Limb (tissue), 2 donors: Measurements from ENCODE around the gene COL28A1.
"Not testable (repeated sequence)": the region's sequence is repeated elsewhere in the genome, so short reads cannot be mapped to it uniquely, and the experiment has no call there.

Experiments used
- DNase-seq, 2 donors: peaks; one replicate each; pipeline ENCODE4 v3.0.0-alpha.2; 2016; ENCODE audit errors: extremely low spot score in 2 of 2

COL28A1 gene

DNA sequence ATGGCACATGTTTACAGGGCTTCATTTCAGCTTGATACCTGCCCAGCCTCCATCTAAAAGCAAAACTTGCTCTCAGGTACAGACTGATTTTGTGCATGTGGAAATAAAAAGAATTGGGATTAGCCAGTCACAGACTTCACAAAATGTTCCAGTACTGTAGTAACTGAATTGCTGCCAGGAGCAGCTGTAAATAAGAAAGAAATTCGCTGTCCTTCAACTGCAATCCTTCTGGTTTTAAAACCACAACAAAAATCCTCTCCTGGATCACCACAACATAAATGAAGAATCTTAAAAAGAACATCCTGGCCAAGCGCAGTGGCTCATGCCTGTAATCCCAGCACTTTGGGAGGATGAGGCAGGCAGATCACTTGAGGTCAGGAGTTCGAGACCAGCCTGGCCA, 27.1 kb upstream of the COL28A1 start:
- DNase-seq: no peak

DNA sequence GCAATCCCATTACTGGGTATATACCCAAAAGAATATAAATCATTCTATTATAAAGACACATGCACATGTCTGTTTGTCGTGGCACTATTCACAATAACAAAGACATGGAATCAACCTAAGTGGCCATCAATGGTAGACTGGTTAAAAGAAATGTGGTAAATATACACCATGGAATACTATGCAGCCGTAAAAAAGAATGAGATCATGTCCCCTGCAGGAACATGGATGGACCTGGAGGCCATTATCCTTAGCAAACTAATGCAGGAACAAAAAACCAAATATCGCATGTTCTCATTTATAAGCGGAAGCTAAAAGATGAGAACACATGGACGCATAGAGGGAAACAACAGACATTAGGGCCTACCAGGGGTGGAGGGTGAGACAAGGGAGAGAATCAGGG, 25.9 kb upstream of the COL28A1 start:
- DNase-seq: not testable (repeated sequence)

DNA sequence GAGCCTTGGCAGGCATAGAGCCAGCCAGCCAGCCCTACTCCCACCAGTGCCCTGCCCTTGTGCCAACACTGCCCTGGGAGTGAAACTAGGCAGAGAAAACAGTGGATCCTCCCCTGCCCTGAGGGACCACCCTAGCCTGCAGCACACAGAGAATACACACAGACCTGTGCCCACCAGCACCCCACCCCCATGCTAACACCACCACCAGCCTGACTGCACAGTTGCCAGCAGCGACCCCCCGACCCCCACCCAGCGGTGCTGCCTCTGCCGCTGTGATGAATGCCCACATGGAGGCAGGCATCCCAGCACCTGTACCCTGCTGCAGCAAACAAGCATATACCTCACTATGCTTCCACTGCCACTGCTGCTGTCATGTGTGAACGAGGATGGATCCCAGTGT, 21.6 kb upstream of the COL28A1 start:
- DNase-seq: no peak

DNA sequence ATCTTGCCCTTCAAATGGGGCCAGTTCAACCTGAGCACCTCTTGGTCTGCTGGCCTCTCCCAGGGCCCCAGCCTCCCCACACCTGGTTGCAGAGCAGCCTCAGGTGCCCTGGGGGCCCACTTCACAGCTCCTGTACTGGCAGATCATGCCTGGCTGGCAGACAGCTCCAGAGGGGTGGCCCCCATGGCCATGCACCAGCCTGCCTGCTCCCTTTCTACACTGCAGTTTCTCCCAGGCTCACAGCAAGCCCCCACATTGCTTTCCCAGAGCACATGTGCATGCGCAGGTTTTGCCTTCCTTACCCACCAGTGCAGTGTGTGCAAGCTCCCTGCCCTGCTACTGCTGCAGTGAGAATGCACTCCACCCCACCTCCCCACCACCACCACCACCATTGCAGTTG, 21.2 kb upstream of the COL28A1 start:
- no peak for DNase-seq

DNA sequence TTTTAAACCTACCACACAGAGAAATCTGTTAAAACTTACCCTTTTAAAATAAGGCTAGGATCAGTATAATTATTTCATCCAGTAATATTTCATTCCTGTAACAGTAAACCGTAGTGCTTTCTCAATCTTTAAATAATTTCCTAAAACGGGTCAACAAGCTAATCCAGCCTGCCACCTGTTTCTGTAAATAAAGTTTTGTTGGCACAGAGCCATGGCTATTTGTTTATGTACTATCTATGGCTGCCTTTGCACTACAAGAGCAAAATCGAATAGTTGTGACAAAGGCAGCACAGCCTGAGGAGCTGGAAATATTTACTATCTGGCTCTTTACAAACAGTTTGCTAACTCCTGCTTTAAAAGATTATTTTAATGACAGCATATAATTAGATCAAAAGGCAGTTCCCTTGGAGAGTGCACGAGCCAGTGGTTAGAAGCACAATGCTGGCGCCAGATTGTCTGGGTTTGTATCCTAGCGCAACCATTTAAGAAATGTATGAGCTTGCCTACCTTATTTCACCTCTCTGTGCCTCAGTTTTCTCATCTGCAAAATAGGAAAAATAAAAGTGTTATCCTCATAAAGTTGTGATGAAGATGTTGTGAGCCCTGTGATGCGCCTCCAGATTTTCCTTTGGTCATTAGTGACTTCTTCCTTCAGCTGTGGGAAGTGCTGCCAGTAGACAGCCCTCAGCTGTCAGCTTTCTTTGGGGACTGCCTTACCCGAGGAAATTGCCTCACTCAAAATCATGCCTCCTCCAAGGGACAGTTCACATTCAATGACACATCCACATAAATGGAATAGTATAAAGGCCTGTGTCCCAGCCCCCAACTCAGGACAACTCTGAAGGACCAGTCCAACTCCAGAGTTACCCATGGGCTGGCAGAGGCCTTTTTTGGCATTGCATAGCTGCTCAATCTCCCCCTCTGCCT, 19.2 kb upstream of the COL28A1 start:
- DNase-seq: no peak

DNA sequence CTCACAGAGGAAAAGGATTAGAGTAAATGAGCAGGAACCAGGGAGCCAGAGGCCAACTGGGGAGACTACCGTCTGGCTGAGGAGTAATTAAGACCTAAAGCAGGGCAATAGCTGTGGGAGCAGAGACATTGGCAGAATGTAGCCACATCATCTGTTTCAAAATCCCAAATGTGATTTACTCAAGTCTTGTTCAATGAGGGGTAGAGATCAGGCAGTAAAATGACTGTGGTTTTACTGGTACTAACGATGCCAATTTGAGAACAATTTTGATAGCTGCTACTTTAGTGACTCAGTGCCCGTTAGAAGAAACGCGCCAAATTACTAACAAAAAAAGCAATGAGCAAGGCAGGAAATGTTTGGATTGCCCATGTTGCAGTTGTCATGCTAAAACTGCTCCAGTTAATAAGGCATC, 18.4 kb upstream of the COL28A1 start:
- DNase-seq: no peak

DNA sequence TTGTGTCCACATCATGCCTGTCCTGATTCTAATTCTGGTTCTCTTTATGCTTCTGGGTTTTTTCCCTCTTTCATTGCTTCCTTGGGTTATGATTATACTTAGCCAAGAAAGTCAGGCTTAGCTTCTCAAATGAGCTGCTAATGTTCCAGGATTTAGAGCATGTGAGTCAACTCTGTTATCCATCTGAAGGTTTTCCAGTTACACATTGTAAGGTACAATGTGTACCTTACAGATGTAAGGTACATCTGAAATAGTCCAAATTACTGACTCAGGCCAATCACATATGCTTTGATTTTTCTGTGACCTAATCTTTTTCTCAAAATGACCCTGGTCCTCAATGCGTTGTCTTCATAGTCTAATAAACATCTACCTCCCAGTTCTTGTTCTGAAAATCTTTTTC, 17.7 kb upstream of the COL28A1 start:
- no peak for DNase-seq

DNA sequence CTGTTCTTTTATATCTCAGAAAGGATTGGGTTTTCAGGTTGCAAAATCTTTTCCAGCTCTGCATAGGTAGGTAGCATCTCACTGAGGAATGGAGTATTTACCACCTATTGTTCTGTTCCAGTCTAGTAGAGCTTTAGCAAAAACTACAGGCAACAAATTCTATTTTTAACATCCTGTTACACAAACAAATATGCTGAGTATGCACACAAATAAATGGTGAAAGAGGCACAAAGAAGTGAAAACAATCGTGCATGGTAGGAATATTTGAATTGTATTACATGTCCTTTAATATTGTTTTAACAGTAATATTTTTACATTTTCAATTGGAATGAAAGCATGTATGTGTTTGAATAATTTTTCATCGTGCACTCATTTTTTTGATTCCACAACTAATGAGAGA, 16.5 kb upstream of the COL28A1 start:
- DNase-seq: no peak

DNA sequence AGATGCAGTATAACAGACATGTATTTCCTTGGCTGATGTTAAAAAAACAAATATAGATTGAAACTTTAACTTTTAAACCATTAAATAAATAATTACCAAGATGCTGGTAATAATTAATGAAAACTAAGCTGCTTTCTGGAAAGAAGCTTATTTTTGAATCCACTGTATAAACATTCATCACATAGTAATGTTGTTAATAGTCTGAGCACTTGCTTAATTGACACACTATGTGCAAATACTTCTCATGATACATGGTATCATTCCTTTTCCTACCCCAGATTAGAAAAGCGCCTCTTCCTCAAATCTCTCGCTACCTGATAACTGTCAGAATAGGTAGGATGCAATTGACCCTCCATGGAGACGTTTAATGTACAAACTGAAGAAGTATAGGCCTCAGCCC, 15.0 kb upstream of the COL28A1 start:
- no peak for DNase-seq

DNA sequence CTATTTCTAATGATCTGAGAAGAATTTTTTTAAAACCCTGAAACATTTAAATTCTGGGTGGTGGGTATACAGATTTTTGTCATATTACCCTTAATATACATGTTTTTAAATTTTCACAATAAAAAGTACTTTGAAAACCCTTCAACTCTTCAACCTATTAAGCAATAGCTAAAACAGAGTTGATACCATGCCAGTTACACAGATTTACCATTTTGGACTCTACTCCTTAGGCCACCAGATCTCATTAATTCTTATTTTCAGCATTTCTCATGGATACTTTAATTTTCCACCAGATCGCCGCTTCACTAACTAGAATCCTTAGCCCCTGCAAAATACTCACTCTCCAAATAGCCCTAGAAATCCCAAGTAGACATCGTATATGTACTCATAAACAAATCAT, 12.7 kb upstream of the COL28A1 start:
- DNase-seq: no peak

DNA sequence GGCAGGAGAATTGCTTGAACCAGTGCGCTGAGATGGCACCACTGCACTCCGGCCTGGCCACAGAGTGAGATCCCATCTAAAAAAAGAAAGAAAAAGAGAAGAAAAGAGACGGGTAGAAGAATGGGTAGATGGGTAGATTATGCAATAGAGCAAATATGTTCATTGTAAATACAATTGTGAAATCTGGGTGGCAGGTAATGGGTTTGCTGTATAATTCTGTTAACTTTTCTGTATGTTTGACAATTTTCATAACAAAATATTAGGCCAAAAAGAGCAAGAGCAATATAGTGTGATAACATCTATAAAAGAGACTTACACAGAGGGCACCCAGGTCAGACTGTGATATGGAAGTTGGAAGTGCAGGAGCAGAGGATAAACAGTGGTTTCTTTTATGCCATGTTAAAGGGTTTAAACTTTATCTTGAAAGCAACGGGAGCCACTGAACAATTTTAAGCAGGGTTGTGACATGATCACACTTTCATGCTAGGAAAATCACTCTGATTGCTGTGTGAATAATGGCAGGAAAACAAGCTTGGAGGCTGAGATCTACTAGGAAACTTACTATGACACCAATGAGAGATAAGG, 6.7 kb upstream of the COL28A1 start:
- DNase-seq: no peak

DNA sequence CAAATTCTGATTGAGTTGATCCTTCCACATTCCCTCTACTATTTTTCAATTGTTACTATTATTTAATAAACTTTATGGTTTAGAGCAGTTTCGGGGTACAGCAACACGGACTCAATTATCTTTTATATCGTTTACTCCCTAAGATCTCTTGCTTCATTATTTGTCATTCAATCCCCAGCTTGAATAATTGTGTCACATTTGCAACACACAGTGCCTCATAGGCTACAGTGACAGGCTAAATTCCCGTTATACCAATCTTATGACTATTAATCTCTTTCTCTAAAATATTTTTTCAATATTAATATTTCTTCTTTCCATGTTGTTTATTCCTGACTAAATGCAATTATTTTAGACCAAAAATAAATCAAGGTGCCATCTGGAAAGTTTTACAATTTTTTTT, 4.0 kb upstream of the COL28A1 start:
- DNase-seq: no peak

DNA sequence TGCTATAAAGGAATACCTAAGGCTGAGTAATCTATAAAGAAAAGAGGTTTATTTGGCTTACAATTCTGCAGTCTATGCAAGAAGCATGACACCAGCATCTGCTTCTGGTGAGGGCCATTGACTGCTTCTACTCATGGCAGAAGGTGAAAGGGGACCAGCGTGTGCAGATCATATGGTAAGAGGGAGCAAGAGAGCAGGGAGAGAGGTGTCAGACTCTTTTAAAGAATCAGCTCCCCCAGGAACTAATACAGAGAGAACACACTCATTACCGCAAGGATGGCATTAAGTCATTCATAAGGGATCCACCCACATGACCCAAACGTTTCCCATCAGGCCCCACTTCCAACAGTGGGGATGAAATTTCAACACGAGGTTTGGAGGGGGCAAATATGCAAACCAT, 3.5 kb upstream of the COL28A1 start:
- DNase-seq: no peak

DNA sequence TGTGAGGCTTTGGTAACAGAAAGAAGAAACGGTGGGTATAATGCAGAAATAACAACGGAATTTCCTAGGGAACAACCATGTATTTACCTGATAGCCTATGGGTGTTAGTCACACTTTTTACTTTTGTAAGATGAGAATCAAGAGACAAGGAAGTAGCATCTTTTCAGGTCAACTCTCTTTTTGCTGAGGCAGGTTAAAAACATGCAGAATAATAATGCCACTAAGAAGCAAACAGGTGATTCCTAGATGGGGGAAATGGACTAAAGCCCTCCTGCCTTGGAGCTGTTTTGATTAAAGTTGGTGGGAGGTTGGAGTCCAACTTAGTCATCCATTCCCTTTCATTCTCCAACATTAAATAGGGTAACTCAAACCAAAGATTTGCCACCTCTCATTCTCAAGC, 2.0 kb upstream of the COL28A1 start:
- DNase-seq: no peak

DNA sequence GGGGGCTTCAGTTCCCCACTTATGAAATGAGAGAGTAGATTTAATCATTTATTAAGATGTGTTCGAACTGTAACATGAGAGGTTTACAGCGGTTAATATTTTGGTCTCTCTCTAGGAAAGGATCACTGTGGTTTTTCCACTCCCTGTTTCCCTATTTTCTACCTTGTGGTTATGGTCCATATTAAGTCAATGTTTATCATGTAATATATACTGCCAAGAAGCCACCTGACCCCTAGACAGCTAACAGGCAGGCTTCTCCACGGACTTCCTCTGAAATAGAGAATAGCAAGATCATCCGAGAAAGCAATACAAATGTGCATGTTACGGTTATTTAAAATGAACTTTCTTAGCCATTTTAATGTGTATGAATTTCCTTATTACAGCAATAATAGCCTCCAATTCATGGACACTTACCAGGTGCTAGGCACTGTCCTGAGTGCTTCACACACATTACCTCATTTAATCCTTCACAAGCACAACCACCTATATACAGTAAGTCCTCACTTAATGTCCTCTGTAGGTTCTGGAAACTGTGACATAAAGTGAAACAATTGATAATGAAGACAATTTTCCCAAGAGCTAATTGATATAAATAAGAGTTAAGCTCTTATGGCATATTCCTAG, 835 bp upstream of the COL28A1 start:
- no peak for DNase-seq

DNA sequence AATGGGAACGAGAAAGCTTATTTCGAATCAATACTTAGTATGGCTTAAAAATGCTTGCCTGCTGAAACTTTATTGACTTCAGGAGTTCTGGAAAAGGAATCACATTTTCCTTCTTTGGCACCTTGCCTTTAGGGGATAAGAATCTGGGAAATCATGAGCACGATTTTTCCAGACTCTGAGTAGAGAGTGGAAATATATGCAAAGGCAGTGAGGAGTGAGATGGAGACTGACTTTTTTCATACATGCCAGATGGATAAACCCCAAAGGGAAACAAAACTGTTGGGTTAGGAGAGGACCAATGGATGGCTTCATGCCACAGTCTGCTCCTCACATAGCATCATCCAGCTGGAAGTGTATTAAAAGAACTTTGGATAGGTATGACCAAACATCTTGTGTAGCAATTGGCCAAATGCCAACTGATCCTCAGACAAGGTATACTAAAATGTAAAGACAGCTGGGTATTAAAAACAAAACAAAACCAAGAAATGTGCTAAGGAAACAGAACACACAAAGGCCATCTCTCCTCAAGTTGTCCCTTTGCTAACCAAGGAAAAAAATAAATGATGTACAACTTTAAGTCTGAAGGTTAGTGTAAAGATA, 1.7 kb downstream of the COL28A1 start:
- DNase-seq: no peak

DNA sequence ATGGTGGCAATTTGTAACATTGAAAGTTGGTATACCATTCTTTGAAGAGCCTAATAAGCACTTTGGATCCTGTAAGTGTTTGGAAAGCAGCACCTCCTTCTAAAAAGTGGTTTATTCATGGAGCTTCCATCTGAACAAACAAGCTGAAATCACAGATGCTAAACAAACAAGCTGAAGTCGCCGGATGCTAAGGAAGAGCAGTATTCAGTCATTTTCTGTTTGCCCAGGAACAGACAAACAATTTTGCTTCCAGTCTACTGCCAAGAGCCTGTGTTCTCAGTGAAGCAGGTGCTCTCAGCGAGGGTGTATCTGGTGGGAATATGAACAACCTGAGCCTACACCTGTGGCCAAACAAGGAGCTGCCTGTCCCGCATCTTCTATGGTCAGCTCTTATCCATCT, 6.3 kb downstream of the COL28A1 start:
- DNase-seq: no peak

DNA sequence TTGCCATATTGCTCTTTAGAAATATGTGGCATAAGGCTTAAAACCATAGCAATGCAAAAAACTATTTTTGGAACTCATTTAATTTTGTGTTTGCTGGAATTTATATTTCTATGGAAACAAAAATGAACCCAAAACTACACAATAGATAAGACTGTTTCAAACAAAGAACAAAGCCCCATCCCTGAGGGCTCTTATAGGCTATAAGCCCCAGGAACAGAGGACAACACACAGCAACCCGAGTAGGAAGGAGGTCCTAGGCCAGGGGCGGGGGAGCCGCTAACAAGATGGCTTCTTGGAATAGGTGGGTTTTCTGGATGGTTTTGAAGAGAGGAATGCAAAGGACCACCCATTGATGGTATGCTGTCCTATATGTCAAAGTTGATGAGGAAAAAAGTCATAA, 8.6 kb downstream of the COL28A1 start:
- no peak for DNase-seq

DNA sequence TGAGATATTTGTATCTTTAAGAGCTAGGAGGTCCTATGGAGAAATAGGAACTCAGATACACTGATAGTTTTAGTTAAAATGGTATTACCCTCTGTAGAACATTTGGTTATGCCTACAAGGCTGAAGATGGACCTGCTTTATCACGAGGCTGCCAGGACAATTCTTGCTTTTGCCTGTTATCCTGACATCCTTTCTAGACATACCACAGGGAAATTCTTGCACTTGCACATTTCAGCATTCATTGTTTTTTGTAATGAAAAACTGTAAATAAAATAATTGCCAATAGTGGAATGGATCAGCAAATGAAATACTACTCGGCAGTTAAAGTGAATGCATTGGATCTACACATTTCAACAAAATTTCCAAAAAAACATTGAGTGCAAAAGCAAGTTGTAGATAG, 9.7 kb downstream of the COL28A1 start:
- DNase-seq: no peak

DNA sequence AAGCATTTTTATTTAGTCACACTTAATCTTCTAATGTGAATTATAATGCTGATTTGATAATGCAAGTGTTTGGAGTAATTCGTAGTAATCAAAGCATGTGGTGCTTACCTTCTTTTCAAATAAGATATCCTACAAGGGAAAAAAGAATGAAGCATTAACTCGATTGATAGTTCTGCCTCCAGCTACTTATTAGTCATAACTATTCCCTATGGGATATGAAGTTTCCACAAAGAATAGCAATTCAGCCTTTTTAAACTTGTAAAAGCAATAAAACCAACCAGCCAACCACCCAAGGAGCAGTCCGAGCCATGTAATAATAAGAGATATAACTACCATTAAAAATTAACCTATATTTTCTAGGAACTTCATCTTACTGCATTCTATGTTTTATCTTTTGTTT, 11.6 kb downstream of the COL28A1 start:
- no peak for DNase-seq

DNA sequence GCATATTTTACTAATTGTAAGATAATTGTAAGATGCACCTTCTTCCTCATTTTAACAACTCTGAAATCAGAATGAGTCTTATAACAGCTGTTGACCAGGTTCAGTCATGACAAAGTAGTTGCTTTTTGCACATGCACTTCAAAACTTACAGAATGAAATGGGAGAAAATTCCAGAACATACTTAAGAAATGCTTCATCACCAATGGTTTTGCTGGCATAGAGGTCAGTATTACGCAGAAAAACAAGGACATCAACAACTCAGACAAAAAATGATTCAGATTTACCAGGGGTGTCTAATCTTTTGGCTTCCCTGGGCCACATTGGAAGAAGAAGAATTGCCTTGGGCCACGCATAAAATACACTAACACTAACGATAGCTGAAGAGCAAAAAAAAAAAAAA, 13.3 kb downstream of the COL28A1 start:
- DNase-seq: no peak

DNA sequence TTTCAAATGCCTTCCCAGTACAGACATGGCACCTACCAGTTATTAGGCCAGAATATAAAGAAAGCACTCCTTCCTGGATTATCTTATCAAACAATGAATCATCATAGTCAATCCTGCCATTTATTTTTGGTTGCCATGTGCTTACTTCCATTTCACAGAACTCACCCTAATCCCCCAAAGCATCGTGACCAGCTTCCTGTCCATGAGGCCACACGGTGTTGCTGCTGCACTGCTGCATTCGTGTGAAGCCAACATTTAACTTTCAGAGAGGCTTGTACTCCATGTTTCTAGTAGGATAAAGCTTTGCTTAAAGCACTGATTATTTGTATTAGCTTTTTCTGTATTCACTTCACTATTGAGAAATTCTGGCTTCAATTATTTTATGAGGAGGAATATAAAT, 14.4 kb downstream of the COL28A1 start:
- no peak for DNase-seq
